Endothelial cell (in vitro differentiated cells): ENCODE measurements around the gene C1orf146. TPM values are rescaled to one million over a fixed set of nuclear protein-coding genes. Genes with fewer than 3 reads are reported as not detected.
"Not testable (repeated sequence)": the region's sequence is repeated elsewhere in the genome, so short reads cannot be mapped to it uniquely, and the experiment has no call there.

ENCODE experiments used
- DNase-seq: peaks from one replicate; pipeline ENCODE4 v3.0.0; 2021; ENCODE audit warnings: low spot score
- H3K27ac Mint-ChIP-seq: one replicate; pipeline ENCODE4 v1.8.0; 2021; ENCODE audit warnings: mixed read lengths, inconsistent platforms; ENCODE audit not compliant: unreplicated experiment
- H3K27me3 Mint-ChIP-seq: one replicate; pipeline ENCODE4 v1.8.0; 2021; ENCODE audit warnings: mild to moderate bottlenecking, moderate library complexity, mixed read lengths, inconsistent platforms; ENCODE audit not compliant: unreplicated experiment
- H3K36me3 Mint-ChIP-seq: one replicate; pipeline ENCODE4 v1.8.0; 2021; ENCODE audit warnings: mild to moderate bottlenecking, low read depth, mixed read lengths, inconsistent platforms; ENCODE audit not compliant: unreplicated experiment
- H3K4me1 Mint-ChIP-seq: one replicate; pipeline ENCODE4 v1.8.0; 2021; ENCODE audit warnings: mild to moderate bottlenecking, mixed read lengths, inconsistent platforms; ENCODE audit not compliant: unreplicated experiment
- H3K4me3 Mint-ChIP-seq: one replicate; pipeline ENCODE4 v1.8.0; 2021; ENCODE audit warnings: mild to moderate bottlenecking, mixed read lengths, inconsistent platforms; ENCODE audit not compliant: unreplicated experiment
- H3K9me3 Mint-ChIP-seq: one replicate; pipeline ENCODE4 v1.8.0; 2021; ENCODE audit warnings: mixed read lengths, inconsistent platforms; ENCODE audit not compliant: unreplicated experiment
- total RNA-seq: library from RNA; stranded (reverse); fragmentation: NEBNext Ultra II Directional; extraction: Animal tissue kit (Norgen Biotek cat#: 25700); gene quantifications from one replicate; pipeline ENCODE4 v1.2.1, GENCODE V29; 2021; ENCODE audit not compliant: unreplicated experiment
- TF ChIP-seq, protein P1 (sequence below): fragments of 200-600 bp; sonication (generic); IDR thresholded peaks from one replicate; pipeline ENCODE4 v1.5.0; 2021; ENCODE audit warnings: antibody characterized with exemption; ENCODE audit not compliant: unreplicated experiment

The C1orf146 gene
- total RNA-seq, 1 donor from 2014 or later: not detected

DNA sequence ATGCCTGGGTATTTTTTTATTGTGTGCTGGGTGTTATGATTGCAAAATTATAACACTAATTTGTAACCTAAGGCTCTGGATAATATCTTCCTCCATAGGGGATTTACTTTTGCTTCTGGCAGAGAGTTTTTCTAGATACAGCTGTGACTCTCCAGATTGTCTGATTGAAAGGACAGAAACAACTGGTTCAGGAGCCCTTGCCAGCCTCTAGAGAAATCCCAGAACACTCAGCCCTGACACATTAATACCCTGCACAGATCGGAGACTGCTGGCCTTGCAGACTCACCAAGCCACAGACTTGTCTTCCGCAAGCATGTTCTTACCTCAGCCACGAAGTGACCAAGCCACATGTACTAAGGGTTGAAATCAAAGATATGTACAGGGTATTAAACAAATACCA is 10.7 kb downstream of the C1orf146 start:
- no peak for DNase-seq
- Mint-ChIP-seq H3K4me3 (no peak overlapping the region), H3K27me3 (no peaks in the 10 kb centered on the region), H3K27ac (no peak overlapping the region), H3K9me3 (no peaks in the 10 kb centered on the region), H3K4me1 (no peaks in the 10 kb centered on the region), H3K36me3 (no peaks in the 10 kb centered on the region)
- TF ChIP-seq, protein P1, sequence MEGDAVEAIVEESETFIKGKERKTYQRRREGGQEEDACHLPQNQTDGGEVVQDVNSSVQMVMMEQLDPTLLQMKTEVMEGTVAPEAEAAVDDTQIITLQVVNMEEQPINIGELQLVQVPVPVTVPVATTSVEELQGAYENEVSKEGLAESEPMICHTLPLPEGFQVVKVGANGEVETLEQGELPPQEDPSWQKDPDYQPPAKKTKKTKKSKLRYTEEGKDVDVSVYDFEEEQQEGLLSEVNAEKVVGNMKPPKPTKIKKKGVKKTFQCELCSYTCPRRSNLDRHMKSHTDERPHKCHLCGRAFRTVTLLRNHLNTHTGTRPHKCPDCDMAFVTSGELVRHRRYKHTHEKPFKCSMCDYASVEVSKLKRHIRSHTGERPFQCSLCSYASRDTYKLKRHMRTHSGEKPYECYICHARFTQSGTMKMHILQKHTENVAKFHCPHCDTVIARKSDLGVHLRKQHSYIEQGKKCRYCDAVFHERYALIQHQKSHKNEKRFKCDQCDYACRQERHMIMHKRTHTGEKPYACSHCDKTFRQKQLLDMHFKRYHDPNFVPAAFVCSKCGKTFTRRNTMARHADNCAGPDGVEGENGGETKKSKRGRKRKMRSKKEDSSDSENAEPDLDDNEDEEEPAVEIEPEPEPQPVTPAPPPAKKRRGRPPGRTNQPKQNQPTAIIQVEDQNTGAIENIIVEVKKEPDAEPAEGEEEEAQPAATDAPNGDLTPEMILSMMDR: no peak

GRCh38 chr1:92230736-92231135 is 13.0 kb downstream of the C1orf146 start:
- Mint-ChIP-seq H3K36me3 (no peaks in the 10 kb centered on the region), H3K27ac (no peak overlapping the region), H3K27me3 (no peaks in the 10 kb centered on the region), H3K4me1 (no peaks in the 10 kb centered on the region), H3K4me3 (no peak overlapping the region), H3K9me3 (no peaks in the 10 kb centered on the region)
- no peak for DNase-seq
- TF ChIP-seq, protein P1: no peak

GRCh38 chr1:92240034-92240433 is 22.3 kb downstream of the C1orf146 start:
- H3K27ac Mint-ChIP-seq: no peak overlapping the region
- H3K4me1 Mint-ChIP-seq: no peaks in the 10 kb centered on the region
- H3K4me3 Mint-ChIP-seq: no peak overlapping the region
- H3K36me3 Mint-ChIP-seq: no peaks in the 10 kb centered on the region
- no peaks in the 10 kb centered on the region for H3K9me3 Mint-ChIP-seq
- H3K27me3 Mint-ChIP-seq: no peaks in the 10 kb centered on the region
- TF ChIP-seq, protein P1: no peak
- DNase-seq: no peak

DNA sequence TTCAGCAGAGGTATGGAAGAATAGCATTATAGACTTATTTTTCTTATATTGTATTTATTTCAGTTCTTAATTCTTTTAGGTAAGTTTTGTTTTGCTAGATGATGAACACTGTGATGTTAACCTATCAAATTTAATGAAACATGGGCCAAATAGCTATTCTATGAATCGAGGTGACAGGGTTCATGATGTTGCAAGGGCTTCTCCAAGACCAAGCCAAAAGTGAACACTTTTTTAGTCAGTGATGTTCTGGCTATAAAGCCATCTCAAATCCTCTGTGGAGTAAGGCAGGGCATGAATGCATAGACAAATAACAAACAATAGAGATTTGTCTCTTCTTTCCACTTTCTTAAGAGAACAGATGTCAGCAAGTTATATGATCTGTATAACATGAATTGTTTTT is 26.7 kb downstream of the C1orf146 start:
- no peak for DNase-seq
- H3K27me3 Mint-ChIP-seq: no peaks in the 10 kb centered on the region
- H3K4me3 Mint-ChIP-seq: no peak overlapping the region
- no peak overlapping the region for H3K27ac Mint-ChIP-seq
- no peaks in the 10 kb centered on the region for H3K4me1 Mint-ChIP-seq
- no peaks in the 10 kb centered on the region for H3K9me3 Mint-ChIP-seq
- H3K36me3 Mint-ChIP-seq: no peaks in the 10 kb centered on the region
- TF ChIP-seq, protein P1: no peak

DNA sequence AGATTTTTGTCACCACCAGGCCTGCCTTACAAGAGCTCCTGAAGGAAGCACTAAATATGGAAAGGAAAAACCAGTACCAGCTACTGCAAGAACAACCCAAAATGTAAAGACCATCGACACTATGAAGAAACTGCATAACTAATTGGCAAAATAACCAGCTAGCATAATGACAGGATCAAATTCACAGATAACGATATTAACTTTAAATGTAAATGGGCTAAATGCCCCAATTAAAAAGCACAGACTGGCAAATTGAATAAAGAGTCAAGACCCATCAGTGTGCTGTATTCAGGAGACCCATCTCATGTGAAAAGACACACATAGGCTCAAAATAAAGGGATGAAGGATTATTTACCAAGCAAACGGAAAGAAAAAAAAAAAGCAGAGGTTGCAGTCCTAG is 37.0 kb downstream of the C1orf146 start:
- H3K9me3 Mint-ChIP-seq, DNase-seq, H3K27me3 Mint-ChIP-seq, H3K4me1 Mint-ChIP-seq, H3K4me3 Mint-ChIP-seq, H3K27ac Mint-ChIP-seq: not testable (repeated sequence)
- H3K36me3 Mint-ChIP-seq: peaks cover 25% of the 10 kb centered on the region

- Mint-ChIP-seq H3K27me3 (no peaks in the 10 kb centered on the region), H3K36me3 (peaks cover 11% of the 10 kb centered on the region), H3K9me3 (no peaks in the 10 kb centered on the region), H3K4me1 (no peaks in the 10 kb centered on the region), H3K4me3 (no peak overlapping the region), H3K27ac (no peak overlapping the region)
- no peak for DNase-seq
- TF ChIP-seq, protein P1: no peak
Measured at GRCh38 chr1:92259350-92259749, 41.6 kb downstream of the C1orf146 start.
